Activated naive CD8-positive, alpha-beta T cell treated with anti-CD3 and anti-CD28 coated beads for 36 hours (primary cell): ENCODE measurements around the gene TMEM79. TPM values are rescaled to one million over a fixed set of nuclear protein-coding genes. Genes with fewer than 3 reads are reported as not detected.

Experiments used
- DNase-seq: peaks from one replicate; pipeline ENCODE4 v3.0.0; 2021
- H3K27ac Mint-ChIP-seq: one replicate; pipeline ENCODE4 v1.8.0; 2022; ENCODE audit warnings: mild to moderate bottlenecking, moderate library complexity, mixed read lengths
- H3K27me3 Mint-ChIP-seq: one replicate; pipeline ENCODE4 v1.8.0; 2022; ENCODE audit warnings: mild to moderate bottlenecking, mixed read lengths
- H3K36me3 Mint-ChIP-seq: one replicate; pipeline ENCODE4 v1.8.0; 2021; ENCODE audit warnings: mild to moderate bottlenecking, mixed read lengths
- H3K4me1 Mint-ChIP-seq: one replicate; pipeline ENCODE4 v1.8.0; 2021; ENCODE audit warnings: mixed read lengths
- H3K4me3 Mint-ChIP-seq: one replicate; pipeline ENCODE4 v1.8.0; 2022; ENCODE audit warnings: mild to moderate bottlenecking, moderate library complexity, mixed read lengths
- H3K9me3 Mint-ChIP-seq: one replicate; pipeline ENCODE4 v1.8.0; 2022; ENCODE audit warnings: mixed read lengths
- total RNA-seq, 2 experiments: library from RNA; stranded (reverse); gene quantifications; one replicate each; pipeline ENCODE4 v1.2.3, GENCODE V29; 2021

The TMEM79 gene
- total RNA-seq, 2 experiments from 2014 or later, result 7.3 to 7.8 TPM

DNA sequence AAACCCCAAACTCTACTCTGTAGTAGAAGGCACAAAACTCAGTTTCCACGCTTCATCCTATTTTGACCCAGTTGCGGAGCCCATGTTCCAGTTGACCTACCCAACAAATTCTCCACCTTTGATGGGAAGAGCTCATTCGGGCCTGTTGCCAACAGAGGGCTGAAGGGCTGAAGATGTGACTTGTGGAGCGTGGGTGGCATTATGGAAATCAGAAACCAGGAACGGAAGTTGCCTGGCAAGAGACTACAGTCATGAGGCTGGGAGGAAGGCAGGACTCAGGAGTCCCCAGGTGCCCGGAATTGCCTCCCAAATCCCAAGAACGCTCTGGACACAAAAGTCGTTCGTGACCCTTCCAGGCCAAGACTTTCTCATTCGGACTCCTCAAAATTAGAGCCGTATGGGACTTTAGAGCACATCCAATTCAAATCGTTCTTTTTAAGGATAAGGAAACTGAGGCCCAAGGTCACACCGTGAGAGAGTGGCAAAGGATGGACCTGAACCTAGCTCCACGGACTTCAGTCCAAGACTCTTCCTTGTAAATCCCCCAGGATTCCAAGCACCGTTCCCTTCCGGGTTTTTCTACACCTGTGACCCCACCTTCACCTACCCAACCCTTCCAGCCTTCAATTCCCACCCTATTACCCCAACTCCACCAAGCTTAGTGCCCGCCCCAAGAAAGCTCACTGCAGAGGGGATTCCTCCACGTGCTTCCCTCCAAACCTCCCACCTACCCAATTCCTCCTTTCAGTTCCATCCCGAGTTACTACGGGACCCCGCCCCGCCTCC, 2.2 kb upstream of the TMEM79 start:
- H3K36me3 Mint-ChIP-seq, result peaks cover 30% of the 10 kb centered on the region
- H3K27me3 Mint-ChIP-seq, result peaks cover 3% of the 10 kb centered on the region
- H3K4me3 Mint-ChIP-seq, result peak overlapping the region; percentile 98
- H3K9me3 Mint-ChIP-seq, result no peaks in the 10 kb centered on the region
- H3K4me1 Mint-ChIP-seq, result peaks cover 31% of the 10 kb centered on the region
- peak overlapping the region; percentile 96 for H3K27ac Mint-ChIP-seq
- DNase-seq, result peak; percentile 39

DNA sequence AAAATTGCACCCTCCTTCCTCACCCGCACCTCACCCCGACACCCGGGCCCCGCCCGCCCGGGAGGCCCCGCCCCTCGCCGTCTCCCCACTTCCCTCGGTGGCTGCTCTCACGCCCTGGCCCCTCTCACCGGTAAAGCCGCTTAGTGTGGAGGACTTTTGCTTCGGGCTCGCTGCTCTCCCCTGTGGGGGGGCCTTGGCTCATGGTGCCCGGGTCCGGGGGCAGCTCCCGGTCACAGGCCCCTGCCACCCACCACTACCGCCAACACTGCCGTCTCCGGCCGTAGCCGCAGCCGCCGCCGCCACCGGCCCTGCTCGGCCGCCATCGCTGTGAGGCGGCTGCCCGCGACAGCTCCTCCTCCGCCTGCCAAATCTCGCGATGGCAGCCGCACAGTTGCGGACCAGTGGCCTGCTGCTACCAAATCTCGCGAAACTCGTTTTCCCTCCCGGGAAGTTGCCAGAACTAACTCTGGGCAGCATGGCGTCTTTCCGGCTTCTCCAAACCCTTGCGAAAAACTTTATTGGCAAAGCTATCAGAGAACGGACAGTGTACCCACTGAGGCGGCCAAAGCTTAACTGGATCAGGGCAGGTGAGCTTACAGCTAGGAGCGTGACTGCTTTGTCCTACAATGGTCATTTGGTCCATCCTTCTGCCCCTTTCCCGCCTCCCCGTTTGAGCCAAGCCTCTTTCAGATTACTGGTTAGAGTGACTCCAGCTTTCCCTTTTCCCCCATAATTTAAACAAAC, 1.5 kb upstream of the TMEM79 start, which contains the start of gene SMG5:
Gene SMG5 (minus strand): TSS at position 347 of the 744 bp plus-strand sequence. CDS start 145 bp downstream, at position 202.
- Mint-ChIP-seq H3K36me3 (peaks cover 29% of the 10 kb centered on the region), H3K27me3 (peaks cover 3% of the 10 kb centered on the region), H3K27ac (peak within 1 kb of the TSS; percentile 96), H3K4me3 (peak within 1 kb of the TSS; percentile 98), H3K4me1 (peaks cover 31% of the 10 kb centered on the region), H3K9me3 (no peaks in the 10 kb centered on the region)
- peak; percentile 97 for DNase-seq

DNA sequence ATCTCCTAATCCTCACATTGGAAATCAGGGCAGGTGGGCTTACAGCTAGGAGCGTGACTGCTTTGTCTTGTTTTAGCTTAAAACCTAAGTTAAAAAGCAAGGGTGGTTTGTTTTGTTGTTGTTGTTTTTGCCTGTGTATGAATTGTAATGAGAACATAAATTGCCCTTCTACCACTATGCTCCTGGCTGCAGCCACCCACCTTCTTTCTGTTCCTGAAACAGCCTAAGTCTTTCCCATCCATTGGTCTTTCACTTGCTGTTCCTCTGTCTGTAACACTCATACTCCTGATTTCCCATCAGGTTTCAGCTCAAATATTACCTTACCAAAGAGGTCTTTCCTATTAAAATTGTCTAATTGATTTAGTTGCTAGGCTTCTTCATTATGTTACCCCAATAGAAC, 604 bp upstream of the TMEM79 start:
- Mint-ChIP-seq H3K9me3 (no peaks in the 10 kb centered on the region), H3K4me1 (peaks cover 31% of the 10 kb centered on the region), H3K27me3 (peaks cover 3% of the 10 kb centered on the region), H3K36me3 (peaks cover 21% of the 10 kb centered on the region), H3K27ac (peak overlapping the region; percentile 96), H3K4me3 (peak overlapping the region; percentile 98)
- no peak for DNase-seq

- no peaks in the 10 kb centered on the region for H3K9me3 Mint-ChIP-seq
- H3K4me1 Mint-ChIP-seq, result peaks cover 31% of the 10 kb centered on the region
- peaks cover 20% of the 10 kb centered on the region for H3K36me3 Mint-ChIP-seq
- peak overlapping the region; percentile 7 for H3K4me3 Mint-ChIP-seq
- peaks cover 3% of the 10 kb centered on the region for H3K27me3 Mint-ChIP-seq
- H3K27ac Mint-ChIP-seq, result no peak overlapping the region
- no peak for DNase-seq
Measured at GRCh38 chr1:156284757-156285156, 632 bp downstream of the TMEM79 start.

DNA sequence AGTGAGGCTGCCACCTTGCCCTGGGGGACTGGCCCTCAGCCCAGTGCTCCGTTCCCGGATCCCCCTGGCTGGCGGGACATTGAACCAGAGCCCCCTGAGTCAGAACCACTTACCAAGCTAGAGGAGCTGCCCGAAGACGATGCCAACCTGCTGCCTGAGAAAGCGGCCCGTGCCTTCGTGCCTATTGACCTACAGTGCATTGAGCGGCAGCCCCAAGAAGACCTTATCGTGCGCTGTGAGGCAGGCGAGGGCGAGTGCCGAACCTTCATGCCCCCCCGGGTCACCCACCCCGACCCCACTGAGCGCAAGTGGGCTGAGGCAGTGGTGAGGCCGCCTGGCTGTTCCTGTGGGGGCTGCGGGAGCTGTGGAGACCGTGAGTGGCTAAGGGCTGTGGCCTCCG, 1.3 kb downstream of the TMEM79 start:
- H3K4me3 Mint-ChIP-seq, result no peak overlapping the region
- DNase-seq, result no peak
- no peak overlapping the region for H3K27ac Mint-ChIP-seq
- H3K4me1 Mint-ChIP-seq, result peaks cover 27% of the 10 kb centered on the region
- peaks cover 16% of the 10 kb centered on the region for H3K36me3 Mint-ChIP-seq
- H3K9me3 Mint-ChIP-seq, result no peaks in the 10 kb centered on the region
- H3K27me3 Mint-ChIP-seq, result peaks cover 3% of the 10 kb centered on the region

- no peaks in the 10 kb centered on the region for H3K9me3 Mint-ChIP-seq
- no peak overlapping the region for H3K27ac Mint-ChIP-seq
- H3K27me3 Mint-ChIP-seq, result peaks cover 3% of the 10 kb centered on the region
- no peak for DNase-seq
- H3K36me3 Mint-ChIP-seq, result peaks cover 13% of the 10 kb centered on the region
- peaks cover 21% of the 10 kb centered on the region for H3K4me1 Mint-ChIP-seq
- no peak overlapping the region for H3K4me3 Mint-ChIP-seq
Measured at GRCh38 chr1:156286061-156286460, 1.9 kb downstream of the TMEM79 start.

DNA sequence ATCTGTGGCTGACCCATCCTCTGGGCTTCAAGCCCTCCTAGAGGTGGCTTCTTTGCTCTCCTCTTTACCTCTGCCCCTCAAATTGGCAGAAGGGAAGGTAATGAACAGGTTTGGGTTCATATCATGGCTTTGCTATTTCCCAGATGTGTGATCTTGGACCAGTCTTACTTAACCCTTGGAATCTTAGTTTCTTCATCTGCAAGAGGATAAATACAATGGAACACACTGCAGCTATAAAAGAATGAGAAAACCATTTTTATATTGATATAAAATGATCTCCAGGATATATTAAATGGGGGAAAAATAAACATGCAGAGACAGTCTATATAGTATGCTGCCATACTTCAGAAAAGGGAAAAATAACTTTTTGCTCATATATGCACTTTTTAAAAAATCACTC, 5.7 kb downstream of the TMEM79 start:
- Mint-ChIP-seq H3K4me3 (no peak overlapping the region), H3K36me3 (peaks cover 2% of the 10 kb centered on the region), H3K9me3 (no peaks in the 10 kb centered on the region), H3K27me3 (no peaks in the 10 kb centered on the region), H3K27ac (no peak overlapping the region), H3K4me1 (peaks cover 6% of the 10 kb centered on the region)
- no peak for DNase-seq

DNA sequence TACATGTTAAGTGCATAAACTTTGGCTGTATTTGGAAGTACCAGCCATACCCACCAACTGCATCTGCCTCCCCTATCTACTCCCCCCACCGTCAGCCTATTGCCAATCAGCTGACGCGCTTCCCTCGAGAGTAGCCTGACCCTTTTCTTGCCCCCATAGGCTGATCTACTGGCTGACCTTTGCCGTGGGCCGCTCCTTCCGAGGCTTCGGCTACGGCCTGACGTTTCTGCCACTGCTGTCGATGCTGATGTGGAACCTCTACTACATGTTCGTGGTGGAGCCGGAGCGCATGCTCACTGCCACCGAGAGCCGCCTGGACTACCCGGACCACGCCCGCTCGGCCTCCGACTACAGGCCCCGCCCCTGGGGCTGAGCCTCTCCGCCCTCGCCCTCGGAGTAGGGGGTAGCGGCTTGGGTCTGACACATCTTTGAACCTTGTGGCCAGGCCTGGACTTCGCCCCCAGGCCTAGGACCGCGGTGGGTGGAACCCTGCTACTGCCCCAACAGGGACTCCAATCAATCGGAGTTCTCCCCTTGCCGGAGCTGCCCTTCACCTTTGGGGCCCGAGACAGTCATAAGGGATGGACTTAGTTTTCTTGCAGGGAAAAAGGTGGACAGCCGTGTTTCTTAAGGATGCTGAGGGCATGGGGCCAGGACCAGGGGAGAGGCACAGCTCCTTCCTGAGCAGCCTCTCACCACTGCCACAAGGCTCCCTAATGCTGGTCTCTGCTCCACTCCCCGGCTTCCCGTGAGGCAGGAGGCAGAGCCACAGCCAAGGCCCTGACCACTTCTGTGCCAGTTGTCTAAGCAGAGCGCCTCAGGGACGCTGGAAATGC, 7.3 kb downstream of the TMEM79 start:
- Mint-ChIP-seq H3K4me3 (peak overlapping the region; percentile 54), H3K27ac (no peak overlapping the region), H3K27me3 (no peaks in the 10 kb centered on the region), H3K9me3 (no peaks in the 10 kb centered on the region), H3K36me3 (peaks cover 2% of the 10 kb centered on the region), H3K4me1 (peaks cover 11% of the 10 kb centered on the region)
- DNase-seq, result peak; percentile 27

GRCh38 chr1:156293098-156293434, 8.9 kb downstream of the TMEM79 start:
- Mint-ChIP-seq H3K9me3 (no peaks in the 10 kb centered on the region), H3K36me3 (peaks cover 2% of the 10 kb centered on the region), H3K27me3 (no peaks in the 10 kb centered on the region), H3K27ac (no peak overlapping the region), H3K4me3 (no peak overlapping the region), H3K4me1 (peaks cover 11% of the 10 kb centered on the region)
- no peak for DNase-seq

GRCh38 chr1:156293895-156294294, 9.8 kb downstream of the TMEM79 start:
- H3K4me1 Mint-ChIP-seq, result peaks cover 11% of the 10 kb centered on the region
- no peak overlapping the region for H3K4me3 Mint-ChIP-seq
- H3K36me3 Mint-ChIP-seq, result no peaks in the 10 kb centered on the region
- no peaks in the 10 kb centered on the region for H3K27me3 Mint-ChIP-seq
- DNase-seq, result no peak
- no peaks in the 10 kb centered on the region for H3K9me3 Mint-ChIP-seq
- H3K27ac Mint-ChIP-seq, result no peak overlapping the region

DNA sequence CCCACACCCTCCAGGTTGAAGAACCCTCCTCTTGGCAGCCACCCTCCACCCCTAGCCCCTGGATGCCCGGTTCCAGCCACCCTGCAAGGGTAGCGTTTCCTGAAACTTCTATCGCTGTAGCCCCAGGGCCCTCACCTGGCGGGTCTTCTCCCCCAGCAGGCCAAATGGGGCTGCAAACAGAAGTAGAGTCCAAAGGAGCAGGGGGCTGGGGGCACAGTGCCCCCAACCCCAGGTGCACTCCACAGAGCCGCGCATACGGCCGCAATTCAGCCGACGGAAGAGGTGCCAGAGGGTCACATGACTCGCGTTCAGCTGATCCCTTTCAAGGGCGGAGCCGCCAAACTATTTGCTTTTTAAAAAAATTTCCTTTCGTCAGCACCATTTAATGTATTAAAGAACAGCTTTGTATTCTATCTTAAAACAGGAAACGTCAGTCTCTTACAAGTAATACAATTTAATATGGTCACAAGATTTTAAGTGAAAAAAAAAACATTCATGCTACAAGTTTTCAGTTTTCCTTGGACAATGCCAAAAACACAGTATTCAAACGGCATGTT, 11.3 kb downstream of the TMEM79 start, which contains the start of gene GLMP:
Gene GLMP (minus strand): TSS at position 289 of the 557 bp plus-strand sequence. CDS start 34 bp downstream, at position 255.
- H3K27ac Mint-ChIP-seq, result peak within 1 kb of the TSS; percentile 28
- H3K9me3 Mint-ChIP-seq, result no peaks in the 10 kb centered on the region
- peak within 1 kb of the TSS; percentile 87 for H3K4me3 Mint-ChIP-seq
- peaks cover 11% of the 10 kb centered on the region for H3K4me1 Mint-ChIP-seq
- DNase-seq, result peak; percentile 60
- H3K27me3 Mint-ChIP-seq, result no peaks in the 10 kb centered on the region
- H3K36me3 Mint-ChIP-seq, result no peaks in the 10 kb centered on the region

- no peak for DNase-seq
- Mint-ChIP-seq H3K27ac (no peak within 1 kb of the TSS), H3K27me3 (no peaks in the 10 kb centered on the region), H3K9me3 (no peaks in the 10 kb centered on the region), H3K4me3 (no peak within 1 kb of the TSS), H3K36me3 (peaks cover 2% of the 10 kb centered on the region), H3K4me1 (peaks cover 11% of the 10 kb centered on the region)
Measured at GRCh38 chr1:156298852-156299357, 14.8 kb downstream of the TMEM79 start, which contains the start of gene VHLL. VHLL (minus strand) TSS chr1:156299307; CDS start chr1:156299189, 118 bp downstream.

GRCh38 chr1:156303241-156303640, 19.1 kb downstream of the TMEM79 start:
- H3K9me3 Mint-ChIP-seq, result no peaks in the 10 kb centered on the region
- no peaks in the 10 kb centered on the region for H3K27me3 Mint-ChIP-seq
- no peak overlapping the region for H3K27ac Mint-ChIP-seq
- no peak for DNase-seq
- no peaks in the 10 kb centered on the region for H3K4me1 Mint-ChIP-seq
- H3K4me3 Mint-ChIP-seq, result no peak overlapping the region
- peaks cover 15% of the 10 kb centered on the region for H3K36me3 Mint-ChIP-seq

DNA sequence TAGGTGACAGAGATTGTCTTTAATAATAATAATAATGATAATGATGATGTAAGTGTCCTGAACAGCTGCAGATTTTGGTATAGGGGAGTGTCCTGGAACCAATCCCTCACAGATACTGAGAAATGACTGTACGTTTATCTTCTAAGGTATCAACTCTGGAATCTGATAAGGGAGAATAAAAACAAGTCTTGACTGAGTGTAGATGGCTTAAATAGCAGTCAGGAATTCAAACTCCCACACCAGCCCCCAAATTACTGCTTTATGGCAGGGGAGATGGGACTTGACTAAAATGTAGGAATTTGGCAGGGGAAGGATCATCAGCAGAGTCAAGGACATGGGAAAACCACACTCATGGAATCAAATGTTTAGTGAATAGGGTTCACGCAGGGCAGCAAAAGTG, 21.1 kb downstream of the TMEM79 start:
- no peaks in the 10 kb centered on the region for H3K27me3 Mint-ChIP-seq
- H3K36me3 Mint-ChIP-seq, result peaks cover 17% of the 10 kb centered on the region
- no peak overlapping the region for H3K27ac Mint-ChIP-seq

More for the DNA sequence above, 21.1 kb downstream of the TMEM79 start:
- H3K4me1 Mint-ChIP-seq, result no peaks in the 10 kb centered on the region
- no peak for DNase-seq
- no peak overlapping the region for H3K4me3 Mint-ChIP-seq
- H3K9me3 Mint-ChIP-seq, result no peaks in the 10 kb centered on the region
